Glutamatergic neuron (in vitro differentiated cells): Measurements from ENCODE around the gene MOV10L1. TPM values are rescaled to one million over a fixed set of nuclear protein-coding genes. Genes with fewer than 3 reads are reported as not detected.

Experiments
- DNase-seq: peaks from one replicate; pipeline ENCODE4 v3.0.0; 2022
- H3K27ac Mint-ChIP-seq: one replicate; pipeline ENCODE4 v1.8.0; 2020; ENCODE audit warnings: mild to moderate bottlenecking, mixed read lengths, inconsistent platforms; ENCODE audit not compliant: unreplicated experiment
- H3K27me3 Mint-ChIP-seq: one replicate; pipeline ENCODE4 v1.8.0; 2020; ENCODE audit warnings: mild to moderate bottlenecking, moderate library complexity, mixed read lengths, inconsistent platforms; ENCODE audit not compliant: unreplicated experiment
- H3K36me3 Mint-ChIP-seq: one replicate; pipeline ENCODE4 v1.8.0; 2020; ENCODE audit warnings: mild to moderate bottlenecking, mixed read lengths, inconsistent platforms; ENCODE audit not compliant: unreplicated experiment
- H3K4me1 Mint-ChIP-seq: one replicate; pipeline ENCODE4 v1.8.0; 2020; ENCODE audit warnings: mild to moderate bottlenecking, low read depth, mixed read lengths, inconsistent platforms; ENCODE audit not compliant: unreplicated experiment
- H3K4me3 Mint-ChIP-seq: one replicate; pipeline ENCODE4 v1.8.0; 2020; ENCODE audit warnings: mild to moderate bottlenecking, mixed read lengths, inconsistent platforms; ENCODE audit not compliant: unreplicated experiment
- H3K9me3 Mint-ChIP-seq: one replicate; pipeline ENCODE4 v1.8.0; 2020; ENCODE audit warnings: mild to moderate bottlenecking, moderate library complexity, mixed read lengths, inconsistent platforms; ENCODE audit not compliant: unreplicated experiment
- total RNA-seq: library from RNA; stranded (reverse); fragmentation: NEBNext Ultra II Directional; extraction: Animal tissue kit (Norgen Biotek cat#: 25700); gene quantifications from one replicate; pipeline ENCODE4 v1.2.1, GENCODE V29; 2021; ENCODE audit not compliant: unreplicated experiment
- TF ChIP-seq, protein P1 (sequence below): fragments of 200-600 bp; sonication (generic); IDR thresholded peaks from one replicate; pipeline ENCODE4 v1.5.0; 2021; ENCODE audit not compliant: partially characterized antibody, unreplicated experiment

The MOV10L1 gene
- total RNA-seq, 1 donor from 2014 or later, result 0.34 TPM

DNA sequence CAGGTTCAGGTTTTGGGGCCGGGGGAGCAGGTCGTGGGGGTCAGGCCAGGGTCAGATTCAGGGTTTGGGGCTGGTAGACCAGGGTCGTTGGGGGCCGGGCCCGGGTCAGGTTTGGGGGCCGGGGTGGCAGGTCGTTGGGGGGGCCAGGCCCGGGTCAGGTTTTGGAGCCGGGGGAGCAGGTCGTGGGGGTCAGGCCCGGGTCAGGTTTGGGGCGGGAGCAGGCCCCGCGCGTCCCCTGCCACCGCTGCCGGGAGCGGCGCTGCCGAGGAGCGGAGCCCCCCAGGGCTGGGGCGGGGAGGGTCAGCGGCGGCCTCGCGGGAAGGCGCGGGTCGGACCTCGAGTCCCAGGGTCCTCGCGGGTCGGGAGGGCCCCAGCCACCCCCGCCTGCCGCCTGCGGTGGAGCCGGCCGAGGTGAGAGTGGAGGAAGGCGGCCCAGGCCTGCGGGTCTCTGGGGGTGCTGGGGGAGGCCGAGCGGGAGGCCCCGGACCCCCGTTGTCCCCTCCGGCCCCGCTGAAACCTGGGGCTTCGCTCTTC, 96.4 kb downstream of the MOV10L1 start:
- Mint-ChIP-seq H3K36me3 (no peaks in the 10 kb centered on the region), H3K4me1 (peaks cover 9% of the 10 kb centered on the region), H3K9me3 (peaks cover 5% of the 10 kb centered on the region), H3K4me3 (peak overlapping the region; percentile 89), H3K27me3 (peaks cover 5% of the 10 kb centered on the region), H3K27ac (peak overlapping the region; percentile 80)
- no peak for DNase-seq
- TF ChIP-seq, protein P1, sequence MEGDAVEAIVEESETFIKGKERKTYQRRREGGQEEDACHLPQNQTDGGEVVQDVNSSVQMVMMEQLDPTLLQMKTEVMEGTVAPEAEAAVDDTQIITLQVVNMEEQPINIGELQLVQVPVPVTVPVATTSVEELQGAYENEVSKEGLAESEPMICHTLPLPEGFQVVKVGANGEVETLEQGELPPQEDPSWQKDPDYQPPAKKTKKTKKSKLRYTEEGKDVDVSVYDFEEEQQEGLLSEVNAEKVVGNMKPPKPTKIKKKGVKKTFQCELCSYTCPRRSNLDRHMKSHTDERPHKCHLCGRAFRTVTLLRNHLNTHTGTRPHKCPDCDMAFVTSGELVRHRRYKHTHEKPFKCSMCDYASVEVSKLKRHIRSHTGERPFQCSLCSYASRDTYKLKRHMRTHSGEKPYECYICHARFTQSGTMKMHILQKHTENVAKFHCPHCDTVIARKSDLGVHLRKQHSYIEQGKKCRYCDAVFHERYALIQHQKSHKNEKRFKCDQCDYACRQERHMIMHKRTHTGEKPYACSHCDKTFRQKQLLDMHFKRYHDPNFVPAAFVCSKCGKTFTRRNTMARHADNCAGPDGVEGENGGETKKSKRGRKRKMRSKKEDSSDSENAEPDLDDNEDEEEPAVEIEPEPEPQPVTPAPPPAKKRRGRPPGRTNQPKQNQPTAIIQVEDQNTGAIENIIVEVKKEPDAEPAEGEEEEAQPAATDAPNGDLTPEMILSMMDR, result no peak

- peak; percentile 58 for DNase-seq
- Mint-ChIP-seq H3K27me3 (peaks cover 8% of the 10 kb centered on the region), H3K9me3 (peaks cover 8% of the 10 kb centered on the region), H3K36me3 (no peaks in the 10 kb centered on the region), H3K27ac (peak overlapping the region; percentile 80), H3K4me1 (peaks cover 13% of the 10 kb centered on the region), H3K4me3 (peak overlapping the region; percentile 89)
- TF ChIP-seq, protein P1, result no peak
Observed at GRCh38 chr22:50186761-50187523, 97.1 kb downstream of the MOV10L1 start.

- peaks cover 8% of the 10 kb centered on the region for H3K27me3 Mint-ChIP-seq
- H3K9me3 Mint-ChIP-seq, result peaks cover 8% of the 10 kb centered on the region
- DNase-seq, result no peak
- H3K4me3 Mint-ChIP-seq, result no peak overlapping the region
- peaks cover 13% of the 10 kb centered on the region for H3K4me1 Mint-ChIP-seq
- no peaks in the 10 kb centered on the region for H3K36me3 Mint-ChIP-seq
- H3K27ac Mint-ChIP-seq, result no peak overlapping the region
- TF ChIP-seq, protein P1, result no peak
Observed at GRCh38 chr22:50188356-50188755, 98.5 kb downstream of the MOV10L1 start.

DNA sequence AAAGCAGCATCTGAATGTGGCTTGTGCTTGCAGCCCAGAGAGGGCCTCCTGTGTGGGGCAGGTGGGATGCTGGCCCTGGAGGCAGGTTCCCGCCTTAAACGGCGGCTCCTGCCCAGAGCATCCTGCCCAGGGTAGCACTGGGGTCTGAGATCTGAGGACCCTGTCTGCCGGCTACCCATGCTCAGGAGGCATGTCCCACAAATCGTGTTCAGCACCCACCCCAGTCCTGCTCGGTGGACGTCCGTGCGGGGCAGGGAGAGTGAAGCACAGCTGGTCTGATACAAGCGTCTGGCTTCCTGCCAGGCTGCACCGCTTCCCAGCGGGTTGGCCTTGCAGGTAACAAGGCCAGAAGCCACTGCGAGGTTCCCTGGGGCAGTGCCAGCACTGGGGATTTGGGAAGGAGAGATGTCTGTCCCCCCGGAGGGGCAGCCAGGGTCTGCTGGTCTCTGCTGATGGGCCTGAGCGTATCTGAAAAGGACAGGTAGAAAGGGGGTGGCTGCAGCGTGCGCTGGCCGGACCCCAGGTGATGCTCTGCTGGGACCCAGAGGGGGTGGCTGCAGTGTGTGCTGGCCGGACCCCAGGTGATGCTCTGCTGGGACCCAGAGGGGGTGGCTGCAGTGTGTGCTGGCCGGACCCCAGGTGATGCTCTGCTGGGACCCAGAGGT, 99.5 kb downstream of the MOV10L1 start:
- no peak for DNase-seq
- peaks cover 6% of the 10 kb centered on the region for H3K27me3 Mint-ChIP-seq
- TF ChIP-seq, protein P1, result no peak
- H3K9me3 Mint-ChIP-seq, result peaks cover 8% of the 10 kb centered on the region
- H3K27ac Mint-ChIP-seq, result peak overlapping the region; percentile 78
- H3K4me3 Mint-ChIP-seq, result peak overlapping the region; percentile 74
- H3K4me1 Mint-ChIP-seq, result peaks cover 13% of the 10 kb centered on the region
- H3K36me3 Mint-ChIP-seq, result no peaks in the 10 kb centered on the region

DNA sequence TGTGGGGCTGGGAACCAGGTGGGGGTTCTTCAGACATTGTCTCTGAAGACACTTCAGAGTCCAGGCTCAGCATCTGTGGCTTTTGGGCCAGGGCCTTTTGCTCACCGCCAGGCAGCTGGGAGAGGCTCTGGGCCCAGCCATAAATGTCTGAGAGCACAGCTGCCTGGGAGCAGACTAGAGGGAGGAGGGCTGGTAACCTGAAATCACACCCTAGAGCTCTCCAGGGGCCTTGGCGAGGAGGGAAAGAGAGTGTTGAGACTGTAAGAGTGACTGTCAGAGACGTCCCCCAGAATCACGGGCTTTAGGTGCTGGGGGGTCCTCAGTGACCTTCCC, 100.0 kb downstream of the MOV10L1 start:
- DNase-seq, result no peak
- Mint-ChIP-seq H3K4me3 (peak overlapping the region; percentile 52), H3K9me3 (peaks cover 8% of the 10 kb centered on the region), H3K27me3 (peaks cover 6% of the 10 kb centered on the region), H3K27ac (no peak overlapping the region), H3K36me3 (no peaks in the 10 kb centered on the region), H3K4me1 (peaks cover 13% of the 10 kb centered on the region)
- TF ChIP-seq, protein P1, result no peak
